Measurements from ENCODE around the gene ANKRD13B.

Gene ANKRD13B

GRCh38 chr17:29567554-29568330 is 25.2 kb upstream of the ANKRD13B start (continued):
- no peak for TF ChIP-seq ZNF692 (tag by site-specific recombination; IDR thresholded peaks at IDR 0.05)
- peak; percentile 58 for TF ChIP-seq ZBTB26 (tag by site-specific recombination; optimal IDR thresholded peaks at IDR 0.05)
- TF ChIP-seq ZIC2 (tag by site-specific recombination; IDR thresholded peaks at IDR 0.05), result peak; percentile 90
- peak; percentile 90 for TF ChIP-seq CTCF (tag by site-specific recombination; IDR thresholded peaks at IDR 0.05)
- no peak for TF ChIP-seq ZSCAN4 (tag by site-specific recombination; IDR thresholded peaks at IDR 0.05)
- peak; percentile 70; the same call in 1 of the 2 replicates for TF ChIP-seq ZNF777 (tag by site-specific recombination; IDR thresholded peaks at IDR 0.05; ENCODE audit: borderline replicate concordance)
- TF ChIP-seq ZNF549 (tag by site-specific recombination; IDR thresholded peaks at IDR 0.05), result no peak
- TF ChIP-seq ZNF501 (tag by site-specific recombination; IDR thresholded peaks at IDR 0.05), result no peak
- TF ChIP-seq PRDM10 (tag by site-specific recombination; IDR thresholded peaks at IDR 0.05), result peak; percentile 66
- peak; percentile 59 for TF ChIP-seq PATZ1 (tag by site-specific recombination; IDR thresholded peaks at IDR 0.05)
- peak; percentile 50; the same call in 1 of the 2 replicates for TF ChIP-seq ZBTB11 (tag by site-specific recombination; conservative IDR thresholded peaks at IDR 0.05; ENCODE audit: low read depth)
- peak; percentile 82 for TF ChIP-seq ZBTB20 (tag by site-specific recombination; IDR thresholded peaks at IDR 0.05)
- TF ChIP-seq KLF1 (tag by site-specific recombination; IDR thresholded peaks at IDR 0.05), result no peak; the same call in 1 of the 2 replicates
- no peak; the same call in 1 of the 2 replicates for TF ChIP-seq ZFP69B (tag by site-specific recombination; IDR thresholded peaks at IDR 0.05)
- peak; percentile 85 for TF ChIP-seq GLIS1 (tag by site-specific recombination; IDR thresholded peaks at IDR 0.05)
- TF ChIP-seq ZNF239 (tag by site-specific recombination; IDR thresholded peaks at IDR 0.05), result no peak
- TF ChIP-seq ZNF362 (tag by site-specific recombination; IDR thresholded peaks at IDR 0.05), result no peak
- peak; percentile 16; the same call in 1 of the 2 replicates for TF ChIP-seq ZXDB (tag by site-specific recombination; IDR thresholded peaks at IDR 0.05)
- TF ChIP-seq KLF8 (tag by site-specific recombination; IDR thresholded peaks at IDR 0.05), result no peak; the same call in 1 of the 2 replicates
